C4-2B (cell line): ENCODE results near the gene CCDC40.

Experiments used
- CTCF ChIP-seq: fragments of 450-650 bp; conservative IDR thresholded peaks from 2 replicates; pipeline ENCODE4 v1.5.1; 2017; ENCODE audit warnings: mild to moderate bottlenecking
- ZFX ChIP-seq: fragments of 450-650 bp; IDR thresholded peaks from 2 replicates; pipeline ENCODE4 v1.6.1; 2017

- TF ChIP-seq CTCF (no peak), ZFX (no peak)
Observed at GRCh38 chr17:80142929-80143328, 106.5 kb downstream of the CCDC40 start.
